ENCODE results near the gene FCRL3. TPM values are rescaled to one million over a fixed set of nuclear protein-coding genes. Genes with fewer than 3 reads are reported as not detected.
A peak's percentile ranks its signal among the peaks of the same experiment; 100 is the strongest.

FCRL3 gene
- total and polyA plus RNA-seq, 2 of the 8 experiments (the other 6 are each of a cell fraction or from before 2014, with no cell fraction given) = not detected

DNA sequence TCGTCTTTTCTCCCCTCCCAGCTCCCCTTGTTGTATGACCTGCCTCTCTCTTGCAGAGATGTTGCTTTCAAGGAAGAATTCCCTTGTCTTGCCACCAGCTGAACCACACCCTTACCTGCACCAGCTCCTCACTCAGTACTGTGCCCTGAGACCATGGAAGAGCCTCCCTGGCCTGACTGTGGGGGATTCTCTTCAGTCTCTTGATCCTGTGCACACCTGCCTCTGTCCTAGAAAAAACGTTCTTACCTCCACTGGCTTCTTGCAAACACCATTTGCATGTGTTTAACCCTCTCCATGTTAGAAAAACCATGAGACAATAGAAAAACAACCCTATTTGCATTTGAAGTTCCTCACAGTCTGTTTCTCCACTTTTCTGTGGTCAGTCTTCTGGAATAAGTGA is 59.4 kb downstream of the FCRL3 start:
- H4K8ac ChIP-seq (ENCODE audit: extremely low read depth, insufficient read depth, low read length) = no peak overlapping the region
- 41% methylated on average over 2 of the region's 2 CpGs; no CpG with 5 or more reads in 1 of the 2 experiments for WGBS, 2 experiments (ENCODE audit: extremely low coverage in 1 of 2, insufficient coverage in 1 of 2, insufficient read length in 1 of 2, insufficient replicate concordance in 2 of 2, low coverage in 1 of 2, low lambda C conversion rate in 2 of 2, missing lambda C conversion rate in 1 of 2)
- no peaks in the 10 kb centered on the region for H4K20me1 ChIP-seq (replicated peaks in 1 of 2; ENCODE audit: control insufficient read depth in 1 of 2, insufficient read depth in 2 of 2, low read length in 2 of 2)
- H2BK120ac ChIP-seq (replicated peaks; ENCODE audit: low read depth, low read length) = no peak overlapping the region
- H3K14ac ChIP-seq (ENCODE audit: insufficient read length) = no peak overlapping the region
- H3K4me2 ChIP-seq (ENCODE audit: insufficient read depth in 1 of 2, low read depth in 2 of 2, low read length in 2 of 2) = peak overlapping the region; percentile 46 to 69
- peak overlapping the region; percentile 76; the same call in 1 of the 2 replicates for H2BK5ac ChIP-seq (ENCODE audit: low read depth, low read length)
- H3K18ac ChIP-seq (ENCODE audit: extremely low read depth, low read length) = peak overlapping the region; percentile 66
- no peak overlapping the region for H3K23ac ChIP-seq (ENCODE audit: insufficient read length)
- no peaks in the 10 kb centered on the region for H3K79me2 ChIP-seq (ENCODE audit: control insufficient read depth in 1 of 2, insufficient read depth in 2 of 2, low read length in 2 of 2)
- FAIRE-seq (no peak), DNase-seq (ENCODE audit: low read depth in 1 of 2, low spot score in 2 of 2) (no peak)
- no peaks in the 10 kb centered on the region for H3K9me3 ChIP-seq (ENCODE audit: insufficient read depth in 2 of 2, low read depth in 1 of 2, low read length in 1 of 2)
- H3K56ac ChIP-seq (replicated peaks; ENCODE audit: insufficient read length, low read depth, low read length) = no peak overlapping the region
- H2BK12ac ChIP-seq (ENCODE audit: low read depth, low read length) = peak overlapping the region; percentile 77; the same call in 1 of the 2 replicates
- CTCF ChIA-PET (ENCODE audit: partially characterized antibody) = interaction anchor here (1.0 kb wide), 1 partner anchor 278 kb away, joined by 3 read pairs; no protein-coding TSS in a partner anchor
- peak overlapping the region; percentile 84; the same call in 1 of the 2 replicates for H2BK15ac ChIP-seq (ENCODE audit: low read length)
- no peaks in the 10 kb centered on the region; the same call in 1 of the 2 replicates for H3K23me2 ChIP-seq (ENCODE audit: low read depth, low read length)
- 0 out of 2 replicates have a peak overlapping the region, but pooled peaks have one; percentile 2 for H2AFZ ChIP-seq (ENCODE audit: low read length)
- H2BK20ac ChIP-seq (ENCODE audit: low read length) = peak overlapping the region; percentile 83
- no peaks in the 10 kb centered on the region for H3K36me3 ChIP-seq (ENCODE audit: control insufficient read depth in 2 of 4, insufficient read depth in 4 of 4, low read length in 3 of 4)
- TF ChIP-seq YY1 (IDR thresholded peaks at IDR 0.05; ENCODE audit: low read depth, low read length) (no peak), CEBPB (IDR thresholded peaks at IDR 0.05; ENCODE audit: low read depth, low read length) (no peak), CTBP2 (IDR thresholded peaks at IDR 0.05; ENCODE audit: borderline replicate concordance, insufficient read depth, insufficient read length, low read length) (no peak), JUN (IDR thresholded peaks at IDR 0.05; ENCODE audit: low read depth, low read length) (no peak), EZH2 (IDR thresholded peaks at IDR 0.05; ENCODE audit: low read depth, low read length, severe bottlenecking) (no peak), CREB1 (IDR thresholded peaks at IDR 0.05) (no peak), TEAD4 (IDR thresholded peaks at IDR 0.05; ENCODE audit: low read depth, low read length) (no peak), TCF12 (IDR thresholded peaks at IDR 0.05; ENCODE audit: low read depth, low read length) (no peak), SRF (IDR thresholded peaks at IDR 0.05; ENCODE audit: low read depth, low read length) (no peak), TAF1 (IDR thresholded peaks at IDR 0.05; ENCODE audit: low read depth, low read length) (no peak), RXRA (IDR thresholded peaks at IDR 0.05; ENCODE audit: insufficient read depth, low read depth, low read length) (no peak), SP2 (IDR thresholded peaks at IDR 0.05; ENCODE audit: low read length) (no peak), NANOG (IDR thresholded peaks at IDR 0.05; ENCODE audit: insufficient read depth, low read depth, low read length, poor library complexity, severe bottlenecking) (no peak)
- 0 out of 8 replicates have a peak overlapping the region, but pooled peaks of 1 of the 4 experiments have one; percentile 21 for H3K4me3 ChIP-seq (ENCODE audit: extremely low read depth in 1 of 4, insufficient read depth in 2 of 4, low read depth in 3 of 4, low read length in 4 of 4)
- POLR2A ChIA-PET (ENCODE audit: partially characterized antibody) = no interaction called here
- no peak overlapping the region for H3K4ac ChIP-seq (replicated peaks; ENCODE audit: insufficient read length, low read depth, low read length)
- peaks cover 2 to 13% (median 7%) of the 10 kb centered on the region in 4 experiments; a peak in 5 of 7 replicates for H3K4me1 ChIP-seq (replicated peaks in 1 of 4; ENCODE audit: control insufficient read depth in 3 of 4, insufficient read depth in 4 of 4, low read length in 3 of 4)
- H4K5ac ChIP-seq (ENCODE audit: insufficient read length, low read depth, low read length) = no peak overlapping the region
- H3K9ac ChIP-seq (replicated peaks in 1 of 4; ENCODE audit: extremely low read depth in 1 of 4, low read depth in 3 of 4, low read length in 3 of 4) = no peak overlapping the region
- H3K27ac ChIP-seq (ENCODE audit: low read depth, low read length) = no peak overlapping the region
- no peak overlapping the region; the same call in 1 of the 2 replicates for H2AK5ac ChIP-seq (ENCODE audit: low read depth, low read length)
- H3K27me3 ChIP-seq (replicated peaks in 1 of 4; ENCODE audit: control insufficient read depth in 3 of 4, extremely low read depth in 1 of 4, insufficient read depth in 3 of 4, low read length in 3 of 4) = no peaks in the 10 kb centered on the region; a peak in 1 of 7 replicates
- no peaks in the 10 kb centered on the region for H3K79me1 ChIP-seq (ENCODE audit: low read depth, low read length)
- peak overlapping the region; percentile 85 for H4K91ac ChIP-seq (replicated peaks; ENCODE audit: insufficient read length, low read length)
